T-cell (primary cell): ENCODE data around the gene PHF2. TPM values are rescaled to one million over a fixed set of nuclear protein-coding genes. Genes with fewer than 3 reads are reported as not detected.

ENCODE experiments used
- ATAC-seq, 4 experiments: fragments of 200-7000 bp in 3 of 4; fragments of 150-1000 bp in 1 of 4; cut with Tn5 transposase; replicated peaks in 1 of 4; 1 replicate in 3 of 4; 2 replicates in 1 of 4; pipeline ENCODE4 v1.10.0; 2021; ENCODE audit warnings: moderate library complexity in 3 of 4, mild to moderate bottlenecking in 2 of 4, moderate number of reproducible peaks in 1 of 4
- CTCF ChIA-PET, 2 donors: fragments of 300-600 bp; sonication (Branson Sonifier 250); formaldehyde crosslinking; loops; one replicate each; lab custom pipeline; 2022; ENCODE audit warnings: antibody characterized with exemption in 2 of 2; lab: Charles Lee
- POLR2A ChIA-PET, 2 donors: fragments of 300-600 bp; sonication (Branson Sonifier 250); formaldehyde crosslinking; loops; one replicate each; lab custom pipeline; 2022; ENCODE audit warnings: antibody characterized with exemption in 2 of 2; lab: Charles Lee
- DNase-seq, 35 experiments: peaks; one replicate each; pipeline versions ENCODE4 v3.0.0 to v3.0.0-alpha.2; 2013 to 2023
- H3K27ac ChIP-seq: one replicate; pipeline ENCODE4 v1.5.1; 2013; ENCODE audit warnings: low read length
- H3K27me3 ChIP-seq, 2 experiments: replicated peaks in 1 of 2; 1 replicate in 1 of 2; 2 replicates in 1 of 2; pipeline versions ENCODE4 v1.6.1 to v1.7.0; 2013; ENCODE audit warnings: low read length in 1 of 2, mixed read lengths in 1 of 2; ENCODE audit not compliant: control insufficient read depth in 2 of 2, insufficient read depth in 2 of 2; ENCODE audit errors: extremely low read depth in 1 of 2
- H3K36me3 ChIP-seq, 2 donors: 1 replicate in 1 of 2; 2 replicates in 1 of 2; pipeline versions ENCODE4 v1.6.1 to v1.7.0; 2013; ENCODE audit warnings: low read length in 1 of 2; ENCODE audit not compliant: control insufficient read depth in 2 of 2, insufficient read depth in 1 of 2; ENCODE audit errors: extremely low read depth in 1 of 2
- H3K4me1 ChIP-seq, 2 experiments: 1 replicate in 1 of 2; 2 replicates in 1 of 2; pipeline versions ENCODE4 v1.6.1 to v1.7.0; 2013; ENCODE audit warnings: low read length in 2 of 2, mixed read lengths in 1 of 2; ENCODE audit not compliant: insufficient read depth in 2 of 2, control insufficient read depth in 1 of 2; ENCODE audit errors: extremely low read depth in 1 of 2
- H3K4me3 ChIP-seq, 2 donors: 1 replicate in 1 of 2; 2 replicates in 1 of 2; pipeline versions ENCODE4 v1.5.1 to v1.7.0; 2013; ENCODE audit warnings: mild to moderate bottlenecking in 2 of 2, low read length in 1 of 2, moderate library complexity in 1 of 2; ENCODE audit not compliant: control insufficient read depth in 1 of 2; ENCODE audit errors: extremely low read depth in 1 of 2
- H3K9me3 ChIP-seq: 2 replicates; pipeline ENCODE4 v1.7.0; 2013
- H3K27ac Mint-ChIP-seq, 2 donors: one replicate each; pipeline ENCODE4 v1.8.0; 2020 to 2021; ENCODE audit warnings: mild to moderate bottlenecking in 2 of 2, mixed read lengths in 2 of 2
- H3K27me3 Mint-ChIP-seq, 2 donors: one replicate each; pipeline ENCODE4 v1.8.0; 2021 to 2022; ENCODE audit warnings: mixed read lengths in 2 of 2
- H3K36me3 Mint-ChIP-seq: one replicate; pipeline ENCODE4 v1.8.0; 2021; ENCODE audit warnings: mixed read lengths
- H3K4me1 Mint-ChIP-seq, 3 donors: one replicate each; pipeline ENCODE4 v1.8.0; 2020 to 2022; ENCODE audit warnings: mixed read lengths in 3 of 3, mild to moderate bottlenecking in 1 of 3
- H3K4me3 Mint-ChIP-seq, 3 donors: one replicate each; pipeline ENCODE4 v1.8.0; 2020 to 2022; ENCODE audit warnings: mild to moderate bottlenecking in 3 of 3, mixed read lengths in 3 of 3, moderate library complexity in 3 of 3
- H3K9me3 Mint-ChIP-seq, 3 donors: one replicate each; pipeline ENCODE4 v1.8.0; 2020 to 2022; ENCODE audit warnings: mixed read lengths in 3 of 3
- WGBS: methylation state at CpG from one replicate; pipeline ENCODE4 v1.1.5; 2013; ENCODE audit warnings: missing lambda C conversion rate; ENCODE audit not compliant: insufficient coverage; 5-methylcytosine and 5-hydroxymethylcytosine counted together
- total RNA-seq, 35 experiments: library from RNA in 6 of 35; stranded (reverse) in 6 of 35; fragments of 120-200 nt in 1 of 35; gene quantifications; one replicate each; pipeline versions ENCODE4 v1.2.1 to v1.2.4 and lab custom pipeline; 2013 to 2026

Gene PHF2
- total RNA-seq, 5 donors from 2014 or later (not counting 1 experiment from before 2014, with no cell fraction given) = 24.6 to 38.5 (median 34.6) TPM

- ChIA-PET CTCF (no interaction called here), POLR2A (no interaction called here)
- peaks cover 0 to 2% of the 10 kb centered on the region in 2 donors for H3K36me3 ChIP-seq
- H3K4me1 Mint-ChIP-seq = peaks cover 68 to 72% (median 70%) of the 10 kb centered on the region in 3 donors
- peaks cover 0 to 9% (median 4%) of the 10 kb centered on the region in 3 donors for H3K9me3 Mint-ChIP-seq
- 95% methylated on average over 3 of the region's 10 CpGs for WGBS
- DNase-seq (no peak), ATAC-seq (no peak)
- peaks cover 20% of the 10 kb centered on the region for H3K36me3 Mint-ChIP-seq
- no peaks in the 10 kb centered on the region for H3K9me3 ChIP-seq
- H3K27ac Mint-ChIP-seq = peak overlapping the region in 1 of 2 donors; percentile 77
- no peak overlapping the region for H3K4me3 ChIP-seq
- no peaks in the 10 kb centered on the region for H3K27me3 ChIP-seq
- H3K4me3 Mint-ChIP-seq = no peak overlapping the region
- H3K27me3 Mint-ChIP-seq = no peaks in the 10 kb centered on the region
- no peak overlapping the region for H3K27ac ChIP-seq
- H3K4me1 ChIP-seq = peaks cover 7 to 24% of the 10 kb centered on the region in 2 experiments
These were observed 4.4 kb downstream of the PHF2 start for GRCh38 chr9:93580654-93581380.

- no peak overlapping the region for H3K27ac Mint-ChIP-seq
- no peak overlapping the region for H3K4me3 Mint-ChIP-seq
- H3K9me3 Mint-ChIP-seq = peaks cover 0 to 9% (median 4%) of the 10 kb centered on the region in 3 donors
- Histone ChIP-seq H3K9me3 (no peaks in the 10 kb centered on the region), H3K36me3 (peaks cover 0 to 2% of the 10 kb centered on the region in 2 donors), H3K27me3 (no peaks in the 10 kb centered on the region), H3K4me3 (no peak overlapping the region), H3K27ac (no peak overlapping the region), H3K4me1 (peaks cover 7 to 24% of the 10 kb centered on the region in 2 experiments)
- ChIA-PET CTCF (no interaction called here), POLR2A (no interaction called here)
- WGBS = 93% methylated on average over 2 of the region's 5 CpGs
- H3K4me1 Mint-ChIP-seq = peaks cover 77 to 81% (median 79%) of the 10 kb centered on the region in 3 donors
- no peak for DNase-seq
- ATAC-seq = no peak
- H3K36me3 Mint-ChIP-seq = peaks cover 20% of the 10 kb centered on the region
- H3K27me3 Mint-ChIP-seq = no peaks in the 10 kb centered on the region
These were observed 5.7 kb downstream of the PHF2 start for GRCh38 chr9:93582115-93582514.

- H3K4me1 ChIP-seq = peaks cover 6 to 24% of the 10 kb centered on the region in 2 experiments
- Mint-ChIP-seq H3K4me1 (peaks cover 79 to 83% (median 79%) of the 10 kb centered on the region in 3 donors), H3K4me3 (no peak overlapping the region), H3K27me3 (no peaks in the 10 kb centered on the region), H3K9me3 (peaks cover 0 to 9% (median 4%) of the 10 kb centered on the region in 3 donors), H3K36me3 (peaks cover 20% of the 10 kb centered on the region), H3K27ac (no peak overlapping the region)
- ChIA-PET CTCF (no interaction called here), POLR2A (no interaction called here)
- no peak for DNase-seq
- no peaks in the 10 kb centered on the region for H3K27me3 ChIP-seq
- no peak overlapping the region for H3K4me3 ChIP-seq
- H3K36me3 ChIP-seq = peaks cover 0 to 2% of the 10 kb centered on the region in 2 donors
- WGBS = 100% methylated on average over 1 of the region's 3 CpGs
- ATAC-seq = no peak
- H3K27ac ChIP-seq = no peak overlapping the region
- no peaks in the 10 kb centered on the region for H3K9me3 ChIP-seq
These were observed 6.2 kb downstream of the PHF2 start for GRCh38 chr9:93582550-93582949.

- H3K36me3 Mint-ChIP-seq = peaks cover 20% of the 10 kb centered on the region
- peaks cover 0 to 9% (median 4%) of the 10 kb centered on the region in 3 donors for H3K9me3 Mint-ChIP-seq
- no peak for DNase-seq
- no peaks in the 10 kb centered on the region for H3K27me3 Mint-ChIP-seq
- WGBS = 96% methylated on average over 2 of the region's 4 CpGs
- H3K4me3 ChIP-seq = no peak overlapping the region
- no peak overlapping the region for H3K27ac ChIP-seq
- H3K27me3 ChIP-seq = no peaks in the 10 kb centered on the region
- peaks cover 0 to 2% of the 10 kb centered on the region in 2 donors for H3K36me3 ChIP-seq
- peaks cover 77 to 82% (median 79%) of the 10 kb centered on the region in 3 donors for H3K4me1 Mint-ChIP-seq
- POLR2A ChIA-PET = no interaction called here
- CTCF ChIA-PET = no interaction called here
- peaks cover 0 to 27% of the 10 kb centered on the region in 2 experiments for H3K4me1 ChIP-seq
- H3K4me3 Mint-ChIP-seq = no peak overlapping the region
- ATAC-seq = no peak
- H3K9me3 ChIP-seq = no peaks in the 10 kb centered on the region
- H3K27ac Mint-ChIP-seq = no peak overlapping the region
These were observed 8.9 kb downstream of the PHF2 start for GRCh38 chr9:93585259-93585658.

- Histone ChIP-seq H3K4me3 (no peak overlapping the region), H3K27me3 (no peaks in the 10 kb centered on the region), H3K36me3 (peaks cover 0 to 2% of the 10 kb centered on the region in 2 donors), H3K4me1 (peaks cover 0 to 27% of the 10 kb centered on the region in 2 experiments), H3K27ac (no peak overlapping the region), H3K9me3 (no peaks in the 10 kb centered on the region)
- 94% methylated on average over 4 of the region's 4 CpGs for WGBS
- ATAC-seq (no peak), DNase-seq (no peak)
- H3K9me3 Mint-ChIP-seq = peaks cover 0 to 9% (median 4%) of the 10 kb centered on the region in 3 donors
- H3K27me3 Mint-ChIP-seq = no peaks in the 10 kb centered on the region
- ChIA-PET CTCF (no interaction called here), POLR2A (no interaction called here)
- H3K4me3 Mint-ChIP-seq = no peak overlapping the region
- H3K36me3 Mint-ChIP-seq = peaks cover 20% of the 10 kb centered on the region
- H3K27ac Mint-ChIP-seq = no peak overlapping the region
- peaks cover 77 to 82% (median 79%) of the 10 kb centered on the region in 3 donors for H3K4me1 Mint-ChIP-seq
These were observed 9.3 kb downstream of the PHF2 start for GRCh38 chr9:93585695-93586094.

- WGBS = 98% methylated on average over 11 of the region's 13 CpGs
- peaks cover 20% of the 10 kb centered on the region for H3K36me3 Mint-ChIP-seq
- Histone ChIP-seq H3K27ac (no peak overlapping the region), H3K9me3 (no peaks in the 10 kb centered on the region), H3K27me3 (no peaks in the 10 kb centered on the region), H3K36me3 (peaks cover 0 to 2% of the 10 kb centered on the region in 2 donors), H3K4me1 (peaks cover 0 to 27% of the 10 kb centered on the region in 2 experiments), H3K4me3 (no peak overlapping the region)
- ChIA-PET POLR2A (no interaction called here), CTCF (no interaction called here)
- H3K9me3 Mint-ChIP-seq = peaks cover 0 to 9% (median 4%) of the 10 kb centered on the region in 3 donors
- no peaks in the 10 kb centered on the region for H3K27me3 Mint-ChIP-seq
- H3K4me1 Mint-ChIP-seq = peaks cover 77 to 80% (median 79%) of the 10 kb centered on the region in 3 donors
- ATAC-seq = no peak
- no peak overlapping the region for H3K27ac Mint-ChIP-seq
- H3K4me3 Mint-ChIP-seq = peak overlapping the region in 1 of 3 donors; percentile 32
- no peak for DNase-seq
These were observed 10.1 kb downstream of the PHF2 start for GRCh38 chr9:93586290-93587057.
